NCI-H2107 treated with DMSO at 0.1 percent for 48 hours (cell line): ENCODE measurements around the gene TAS2R20.
"Not testable (repeated sequence)": the region's sequence is repeated elsewhere in the genome, so short reads cannot be mapped to it uniquely, and the experiment has no call there.

ENCODE experiments used
- DNase-seq: peaks from one replicate; lab custom pipeline; 2025; ENCODE audit not compliant: unreplicated experiment; lab: John Stamatoyannopoulos, UW

The TAS2R20 gene, protein sequence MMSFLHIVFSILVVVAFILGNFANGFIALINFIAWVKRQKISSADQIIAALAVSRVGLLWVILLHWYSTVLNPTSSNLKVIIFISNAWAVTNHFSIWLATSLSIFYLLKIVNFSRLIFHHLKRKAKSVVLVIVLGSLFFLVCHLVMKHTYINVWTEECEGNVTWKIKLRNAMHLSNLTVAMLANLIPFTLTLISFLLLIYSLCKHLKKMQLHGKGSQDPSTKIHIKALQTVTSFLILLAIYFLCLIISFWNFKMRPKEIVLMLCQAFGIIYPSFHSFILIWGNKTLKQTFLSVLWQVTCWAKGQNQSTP

DNA sequence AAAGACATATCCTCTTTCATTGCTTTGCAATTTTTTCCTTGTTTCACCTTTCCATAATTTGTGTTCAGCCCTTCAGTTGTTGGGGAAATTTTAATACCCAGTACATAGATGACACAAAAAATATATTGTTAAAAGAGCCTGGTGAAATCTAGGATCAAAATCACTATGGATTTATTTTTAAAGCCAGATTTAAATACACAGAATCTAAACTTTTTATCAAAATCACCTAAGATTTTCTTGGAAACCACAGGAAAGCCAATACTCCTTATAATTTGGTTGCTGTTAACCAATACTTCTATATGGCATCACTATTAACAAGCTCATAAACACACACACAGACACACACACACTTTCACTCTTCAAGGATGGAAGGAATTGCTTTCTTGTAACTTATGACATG lies at the start of gene TAS2R20:
Gene TAS2R20, minus strand, starts transcription at position 101 of the 400 bp plus-strand sequence. CDS start 429 bp downstream, outside the sequence.
- DNase-seq: no peak

DNA sequence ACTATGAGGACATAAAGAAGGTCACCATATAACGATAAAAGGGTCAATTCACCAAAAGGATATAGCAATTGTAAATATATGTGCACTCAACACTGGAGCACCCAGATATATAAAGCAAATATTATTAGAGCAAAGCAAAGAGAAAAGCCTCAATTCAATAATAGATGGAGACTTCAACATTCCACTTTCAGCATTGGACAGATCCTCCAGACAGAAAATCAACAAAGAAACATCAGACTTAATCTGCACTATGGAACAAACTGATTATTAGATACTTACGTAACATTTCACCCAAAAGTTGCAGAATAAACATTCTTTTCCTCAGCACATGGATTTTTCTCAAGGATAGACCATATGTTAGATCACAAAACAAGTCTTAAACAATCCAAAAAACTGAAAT lies 43.3 kb upstream of the TAS2R20 start:
- DNase-seq: not testable (repeated sequence)

DNA sequence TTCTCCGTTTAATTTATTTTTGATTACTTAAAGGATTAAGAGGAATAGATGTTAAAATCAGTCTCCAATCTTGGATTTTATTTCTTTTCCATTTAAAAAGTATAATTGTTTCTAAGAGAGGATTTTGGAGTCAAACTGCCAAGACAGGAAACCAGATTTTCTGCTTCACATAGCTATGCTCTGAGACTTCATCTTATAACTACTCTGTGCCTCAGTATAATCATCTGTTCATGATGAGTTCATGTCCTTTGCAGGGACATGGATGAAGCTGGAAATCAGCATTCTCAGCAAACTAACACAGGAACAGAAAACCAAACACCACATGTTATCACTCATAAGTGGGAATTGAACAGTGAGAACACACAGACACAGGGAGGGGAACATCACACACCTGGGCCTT lies 42.1 kb upstream of the TAS2R20 start:
- DNase-seq: no peak

DNA sequence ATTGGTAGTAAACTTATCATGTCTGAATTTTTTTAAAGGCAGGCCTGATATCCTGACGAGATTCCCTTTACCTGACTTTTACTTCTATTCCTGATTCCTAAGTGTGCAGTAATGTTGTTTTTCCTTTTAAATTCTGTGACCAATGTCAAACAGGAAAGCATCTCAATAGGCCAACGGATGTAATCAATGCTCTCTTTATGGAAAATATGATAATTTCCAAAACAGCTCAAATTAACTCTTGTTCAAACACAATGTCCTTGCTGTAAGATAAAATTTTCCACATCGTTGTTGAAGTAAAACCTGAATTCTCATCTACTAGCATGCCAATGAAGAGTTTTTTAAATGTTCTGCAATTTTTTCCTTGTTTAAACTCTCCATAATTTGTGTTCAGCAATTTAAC lies 41.1 kb upstream of the TAS2R20 start:
- no peak for DNase-seq

DNA sequence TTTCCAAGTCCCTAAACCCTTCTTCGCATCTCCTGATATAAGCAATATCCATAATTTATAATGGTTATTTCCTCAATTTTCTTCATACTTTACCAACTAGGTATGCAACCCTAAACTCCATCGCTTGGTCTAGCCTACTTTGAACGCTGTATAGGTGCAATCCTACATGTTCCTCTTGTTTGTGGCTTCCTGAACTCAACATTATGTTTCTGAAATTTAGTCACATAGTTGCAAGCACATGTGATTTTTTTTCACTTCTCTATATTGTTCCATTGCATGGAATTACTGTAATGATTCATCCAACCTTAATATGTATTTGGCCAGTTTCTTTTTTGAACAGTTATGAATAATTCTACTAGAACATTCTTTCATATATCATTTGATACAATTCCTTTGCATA lies 35.9 kb upstream of the TAS2R20 start:
- not testable (repeated sequence) for DNase-seq

DNA sequence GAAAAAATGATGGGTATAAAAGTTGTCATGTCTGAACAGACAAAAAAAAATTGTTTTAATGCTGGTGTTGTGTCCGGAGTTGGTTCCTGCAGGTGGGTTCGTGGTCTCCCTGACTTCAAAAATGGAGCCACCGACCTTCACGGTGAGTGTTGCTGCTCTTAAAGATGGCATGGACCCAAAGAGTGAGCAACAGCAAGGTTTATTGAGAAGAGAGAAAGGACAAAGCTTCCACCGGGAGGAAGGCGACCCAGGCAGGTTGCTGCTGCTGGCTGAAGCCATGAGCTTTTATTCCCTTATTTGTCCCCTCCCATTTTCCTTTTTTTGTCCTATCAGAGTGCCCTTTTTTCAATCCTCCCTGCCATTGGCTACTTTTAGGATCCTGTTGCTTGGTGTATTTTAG lies 33.2 kb upstream of the TAS2R20 start, which contains the start of gene TAS2R31:
Gene TAS2R31, minus strand, starts transcription at position 101 of the 400 bp plus-strand sequence. Its CDS starts 72 bp downstream, at position 29.
- no peak for DNase-seq

DNA sequence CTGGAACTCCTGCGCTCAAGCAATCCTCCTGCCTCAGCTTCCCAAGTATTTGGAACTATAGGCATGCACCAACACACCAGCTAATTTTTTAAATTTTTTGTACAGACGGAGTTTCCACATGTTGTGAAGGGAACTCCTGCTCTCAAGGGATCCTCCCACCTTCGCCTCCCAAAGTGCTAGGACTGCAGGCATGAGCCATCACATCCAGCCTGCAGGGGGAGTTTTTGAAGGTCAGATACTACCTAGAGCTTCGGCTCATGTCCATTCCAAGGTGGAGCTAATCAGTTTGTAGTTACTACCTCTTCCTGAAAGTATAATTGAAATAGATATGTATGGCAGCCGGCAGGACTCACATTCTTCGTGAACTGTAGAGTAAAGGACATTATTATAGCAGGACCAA lies 28.0 kb upstream of the TAS2R20 start:
- no peak for DNase-seq

DNA sequence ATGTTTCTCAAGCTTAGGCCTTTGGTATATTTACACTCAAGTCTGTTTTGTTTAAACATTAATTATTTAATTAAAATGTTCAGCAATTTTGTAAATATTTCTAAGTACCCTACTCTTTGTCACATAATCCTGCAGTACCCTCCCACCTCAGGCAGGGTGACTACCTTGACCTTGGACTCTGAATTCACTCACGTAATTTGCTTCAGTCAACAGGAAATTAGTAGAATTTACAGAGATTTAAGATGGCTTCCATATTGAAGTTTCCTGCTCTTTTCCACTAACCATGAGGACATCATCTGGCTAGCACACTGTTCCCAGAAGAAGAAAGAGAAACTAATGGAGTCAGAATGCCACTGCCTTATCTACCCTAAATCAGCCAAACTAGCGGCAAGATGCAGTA lies 25.3 kb upstream of the TAS2R20 start:
- no peak for DNase-seq

DNA sequence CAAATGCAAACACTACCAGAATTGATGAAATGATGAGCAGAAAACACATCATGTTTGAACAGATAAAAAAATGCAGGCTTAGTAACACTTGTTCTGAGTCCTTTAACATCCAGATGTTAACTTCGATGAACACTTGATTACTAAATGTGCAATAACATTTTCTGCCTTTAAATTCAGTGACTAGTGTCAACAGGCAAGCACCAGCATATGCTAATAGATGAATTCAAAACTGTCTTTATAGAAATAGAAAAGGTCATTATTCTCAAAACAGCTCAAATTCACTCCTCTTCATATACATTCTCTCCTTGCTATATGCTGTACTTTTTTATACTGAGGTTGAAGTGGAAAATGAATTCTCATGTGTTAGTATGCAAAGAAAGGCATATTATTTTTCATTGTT lies 24.4 kb upstream of the TAS2R20 start, which contains the start of gene TAS2R19:
Gene TAS2R19, minus strand, starts transcription at position 101 of the 400 bp plus-strand sequence. Its CDS starts 49 bp downstream, at position 52.
- no peak for DNase-seq

DNA sequence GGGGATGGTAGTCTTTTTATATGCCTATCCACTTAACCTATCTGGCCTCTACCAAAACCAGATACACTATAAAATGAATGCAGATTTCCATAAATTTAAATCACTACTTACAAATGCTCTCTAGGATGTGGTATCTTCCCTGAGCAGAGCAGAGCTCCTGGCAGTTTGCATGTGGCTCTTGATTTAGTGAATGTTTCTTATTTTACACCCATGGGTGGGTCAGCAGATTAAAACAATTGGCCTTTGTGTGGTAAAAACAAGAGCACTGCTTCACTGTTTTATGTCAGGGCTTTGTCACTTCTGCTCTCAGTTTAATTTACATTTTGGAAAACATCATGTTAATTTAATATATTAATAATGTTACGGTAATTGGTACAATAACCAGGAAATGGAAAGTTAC lies 18.8 kb upstream of the TAS2R20 start:
- no peak for DNase-seq

DNA sequence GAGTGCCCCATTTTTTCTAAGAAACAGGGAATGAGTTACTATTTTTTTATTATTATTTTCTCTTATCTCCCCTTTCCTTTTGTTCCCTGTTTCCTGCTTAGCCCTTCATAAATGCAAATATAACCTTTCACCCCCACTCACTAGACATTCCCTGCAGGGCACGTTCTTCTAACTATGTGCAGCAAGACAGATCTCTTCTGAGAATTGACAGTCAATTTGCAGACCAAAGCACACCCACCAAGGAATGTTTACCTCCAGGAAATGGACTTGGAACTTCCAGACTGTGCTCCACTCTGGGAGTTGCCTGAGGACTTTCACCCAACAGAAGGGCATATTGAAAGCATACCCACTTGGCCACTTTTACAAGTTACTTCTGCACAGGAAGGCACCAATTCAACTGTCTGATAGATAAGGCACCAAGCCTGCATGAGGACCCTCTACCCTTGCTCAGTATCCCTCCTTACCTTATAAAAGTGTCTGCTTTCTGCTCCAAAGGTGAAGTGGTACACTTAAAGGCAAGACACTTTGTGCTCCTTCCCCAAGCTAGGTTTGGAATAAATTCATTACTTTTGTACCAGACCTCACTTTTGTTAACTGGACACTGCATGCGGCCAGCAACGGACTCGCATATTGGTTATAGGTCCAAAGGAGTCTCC lies 17.8 kb upstream of the TAS2R20 start:
- DNase-seq: no peak

DNA sequence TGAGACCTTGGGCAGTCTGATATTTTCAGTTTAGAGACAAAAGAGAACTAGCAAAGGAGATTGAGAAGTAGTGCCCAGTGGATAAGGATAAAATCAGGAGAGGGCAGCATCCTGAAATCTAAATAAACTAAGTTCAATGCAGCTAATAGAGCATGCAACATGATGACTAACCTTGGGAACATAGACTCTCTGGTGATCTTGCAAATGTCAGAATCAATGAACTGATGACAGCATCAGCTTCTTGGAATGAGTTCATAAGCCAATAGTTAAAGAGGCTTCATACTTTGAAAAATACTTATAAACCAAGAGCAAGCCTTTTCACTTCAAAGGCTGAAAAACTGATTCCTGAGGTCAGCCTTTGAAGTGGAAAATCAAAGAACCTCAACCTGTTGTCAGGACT lies 16.1 kb upstream of the TAS2R20 start:
- no peak for DNase-seq

DNA sequence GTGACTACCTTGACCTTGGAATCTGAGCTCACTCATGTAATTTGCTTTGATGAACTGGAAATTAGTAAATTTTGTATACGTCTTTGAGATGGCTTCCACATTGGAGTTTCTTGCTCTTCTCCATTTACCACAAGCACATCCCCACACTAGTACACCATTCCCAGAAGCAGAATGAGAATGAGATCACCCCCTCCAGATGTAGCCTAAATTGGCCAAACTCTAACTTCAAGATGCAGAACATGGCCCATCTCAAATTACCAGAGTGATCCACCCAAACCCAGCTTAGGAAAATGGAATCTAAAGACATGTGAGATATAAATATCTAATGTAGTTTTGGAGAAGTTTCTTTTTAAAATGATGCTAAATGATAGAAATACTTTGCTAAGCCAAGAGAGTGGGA lies 9.5 kb upstream of the TAS2R20 start:
- no peak for DNase-seq

DNA sequence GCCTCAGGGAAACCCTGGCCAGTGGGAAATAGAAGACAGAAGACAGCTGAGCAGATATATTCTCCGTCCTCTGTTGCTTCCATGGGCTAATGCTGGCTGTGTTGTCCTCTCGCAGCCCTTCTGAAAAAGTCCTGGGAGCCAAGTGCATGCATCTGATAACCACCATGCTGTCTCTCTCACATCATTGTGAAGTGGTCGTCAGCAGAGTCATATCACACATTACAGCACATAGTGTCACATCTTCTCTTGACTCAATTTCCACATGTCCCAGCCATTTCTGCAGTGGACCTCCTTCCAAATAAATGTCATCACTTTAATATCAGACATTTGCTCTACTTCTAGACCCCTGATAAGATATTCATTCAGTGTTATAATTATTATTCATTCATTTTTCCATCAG lies 3.8 kb downstream of the TAS2R20 start:
- DNase-seq: no peak

DNA sequence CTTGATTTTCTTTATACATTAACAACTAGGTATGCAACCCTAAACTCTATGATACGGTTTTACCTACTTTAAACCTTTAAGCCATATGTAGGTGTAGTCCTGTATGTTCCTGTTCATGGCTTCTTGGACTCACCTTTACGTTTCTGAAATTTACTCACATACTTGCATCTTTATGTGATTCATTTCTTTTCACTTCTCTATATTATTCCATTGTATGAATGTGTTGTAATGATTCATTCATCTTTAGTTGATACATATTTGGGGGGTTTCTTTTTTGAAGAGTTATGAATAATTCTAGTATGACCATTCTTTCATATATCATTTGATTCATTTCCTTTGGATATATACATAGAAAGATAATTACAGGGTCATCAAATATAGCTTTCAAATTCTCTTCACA lies 9.0 kb downstream of the TAS2R20 start:
- DNase-seq: no peak

DNA sequence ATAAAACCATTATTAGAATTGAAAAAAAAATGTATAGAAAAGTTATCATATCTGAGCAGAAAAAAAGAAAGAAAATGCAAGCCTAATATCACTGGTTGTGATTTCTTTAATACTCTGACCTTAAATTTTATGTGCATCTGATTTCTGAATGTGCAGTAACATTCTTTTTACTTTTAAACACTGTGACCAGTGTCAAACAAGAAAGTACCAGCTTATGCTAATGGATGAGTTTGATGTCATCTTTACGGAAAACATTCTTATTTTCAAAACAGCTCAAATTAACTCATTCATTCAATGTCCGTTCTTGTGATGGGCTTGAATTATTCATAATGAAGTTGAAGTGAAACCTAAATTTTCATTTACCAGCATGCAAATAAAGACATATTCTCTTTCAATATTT lies 11.3 kb downstream of the TAS2R20 start, which contains the start of gene TAS2R50:
Gene TAS2R50, minus strand, starts transcription at position 101 of the 400 bp plus-strand sequence. Its CDS starts 52 bp downstream, at position 49.
- no peak for DNase-seq

DNA sequence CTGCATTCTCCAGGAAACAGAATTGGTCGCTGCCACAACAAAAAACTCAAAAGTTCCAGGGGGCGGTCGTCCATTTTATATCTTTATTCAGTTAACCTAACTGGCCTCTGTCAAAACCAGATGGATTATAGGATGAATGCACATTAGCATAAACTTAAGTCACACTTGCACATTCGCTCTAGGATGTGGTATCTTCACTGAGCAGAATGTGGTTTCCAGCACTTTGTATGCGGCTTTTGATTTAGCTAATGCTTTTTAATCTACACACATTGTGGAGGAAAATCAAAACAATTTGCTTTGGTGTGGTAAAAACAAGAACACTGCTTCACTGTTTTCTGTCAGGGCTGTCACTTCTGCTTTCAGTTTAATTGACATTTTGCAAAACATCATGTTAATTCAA lies 15.9 kb downstream of the TAS2R20 start:
- DNase-seq: no peak

DNA sequence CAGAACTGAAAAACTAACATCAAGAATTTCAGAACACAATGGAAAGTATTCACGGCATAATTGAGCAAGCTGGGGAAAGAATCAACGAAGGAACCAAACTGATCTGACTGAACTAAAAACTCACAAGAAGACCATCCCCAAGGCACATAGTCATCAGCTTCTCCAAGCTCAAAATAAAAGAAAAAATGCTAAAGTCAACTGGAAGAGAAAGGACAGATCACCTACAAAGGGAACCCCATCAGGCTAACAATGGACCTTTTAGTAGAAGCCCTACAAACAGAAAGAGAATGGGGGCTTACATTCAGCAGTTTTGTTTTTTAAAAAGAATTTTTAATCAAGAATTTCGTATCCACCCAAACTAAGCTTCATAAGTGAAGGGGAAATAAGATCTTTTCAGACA lies 23.1 kb downstream of the TAS2R20 start:
- DNase-seq: no peak

DNA sequence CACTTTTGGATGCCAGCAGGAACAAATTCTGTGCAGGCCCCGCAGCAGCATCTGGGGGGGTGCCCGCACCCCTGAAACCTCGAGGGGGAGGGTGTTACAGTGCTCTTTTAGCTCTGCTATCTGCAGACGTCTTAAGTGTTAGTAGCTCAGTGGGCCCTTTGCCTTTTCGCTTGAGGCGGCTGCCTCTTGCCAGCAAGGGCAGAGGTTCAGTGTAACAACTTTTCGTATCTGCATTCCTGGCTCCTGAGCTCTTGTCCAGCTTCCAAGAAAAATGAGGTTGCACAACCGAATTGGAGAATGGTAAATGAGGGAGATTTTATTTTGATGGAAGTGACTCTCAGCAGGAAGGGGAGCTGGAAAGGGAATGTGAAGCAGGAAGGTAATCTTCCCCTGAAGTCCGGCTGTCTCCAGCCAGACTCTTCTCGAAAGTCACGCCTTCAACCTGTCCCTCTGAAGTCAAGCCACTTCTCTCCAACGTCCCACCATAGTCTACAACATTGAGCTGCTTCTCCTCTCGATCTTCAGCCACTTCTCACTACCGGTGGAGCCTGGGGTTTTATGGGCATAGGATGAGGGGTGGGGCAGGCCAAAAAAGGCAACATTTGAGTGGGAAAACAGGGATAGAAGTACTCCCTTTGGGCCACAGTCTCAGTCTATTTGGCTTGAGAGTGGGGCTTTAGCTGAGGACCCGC lies 29.2 kb downstream of the TAS2R20 start:
- no peak for DNase-seq

DNA sequence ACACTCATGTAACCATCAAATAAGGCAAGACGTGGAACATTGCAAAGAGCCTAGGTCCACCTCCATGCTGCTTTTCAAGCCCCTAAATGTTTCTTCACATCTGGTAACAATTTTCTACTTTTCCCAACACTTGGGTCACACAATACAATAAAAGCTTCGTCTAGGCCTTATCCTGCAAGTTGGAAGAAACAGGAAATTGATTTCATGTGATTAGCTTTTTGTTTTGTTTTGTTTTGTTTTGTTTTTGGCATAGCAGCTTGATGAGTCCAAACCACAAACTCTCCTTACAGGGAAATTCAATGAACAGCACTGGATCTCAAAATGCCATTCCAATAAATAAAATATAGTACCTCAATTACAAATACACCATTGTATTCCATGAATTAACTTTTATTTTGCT lies 30.7 kb downstream of the TAS2R20 start:
- no peak for DNase-seq

DNA sequence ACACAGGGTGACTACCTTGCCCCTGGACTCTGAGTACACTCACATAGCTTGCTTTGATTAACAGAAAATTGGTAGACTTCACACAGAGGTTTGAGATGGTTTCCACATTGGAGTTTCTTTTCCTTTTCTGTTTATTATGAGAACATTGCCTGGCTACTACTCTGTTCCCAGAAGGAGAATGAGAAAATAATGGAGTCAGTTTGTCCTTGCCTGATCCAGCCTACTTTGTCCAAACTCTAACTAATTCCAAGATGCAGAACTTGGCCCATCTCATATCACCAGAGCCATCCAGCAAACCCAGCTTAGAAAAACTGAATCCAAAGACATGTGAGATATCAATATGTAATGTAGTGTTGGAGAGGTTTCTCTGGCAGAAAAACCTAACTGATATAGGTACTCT lies 31.8 kb downstream of the TAS2R20 start:
- no peak for DNase-seq

DNA sequence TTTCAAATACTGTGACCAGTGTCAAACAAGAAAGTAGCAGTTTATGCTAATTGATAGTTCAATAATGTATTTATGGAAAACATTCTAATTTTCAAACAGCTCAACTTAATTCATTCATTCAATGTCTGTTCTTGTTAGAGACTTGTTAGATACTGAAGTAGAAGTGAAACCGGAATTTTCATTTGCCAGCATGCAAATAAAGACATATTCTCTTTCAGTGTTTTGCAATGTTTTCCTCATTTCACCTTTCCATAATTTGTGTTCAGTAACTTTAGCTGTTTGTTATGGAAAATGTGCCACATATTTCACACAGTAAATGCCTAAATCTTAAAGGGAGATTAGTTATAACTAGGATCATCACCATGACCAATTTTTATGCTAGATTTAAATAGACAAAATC lies 32.6 kb downstream of the TAS2R20 start:
- no peak for DNase-seq
